Activated CD4-positive, alpha-beta T cell treated with anti-CD3 and anti-CD28 coated beads, Interleukin-2, Interleukin-6, amounts not matched to agents 100 ng/mL and 50 ng/mL, durations not matched to agents 16 hours and 8 hours (primary cell): ENCODE results near the gene ADAD1.

Experiments
- DNase-seq: peaks from one replicate; pipeline ENCODE4 v3.0.0-alpha.2; 2020

The ADAD1 gene

GRCh38 chr4:122456231-122457116, 77.7 kb downstream of the ADAD1 start, which contains the start of gene IL2:
Gene IL2 (minus strand): TSS chr4:122456725. CDS start chr4:122456440, 285 bp downstream.
- peak; percentile 39 for DNase-seq

GRCh38 chr4:122458625-122459024, 79.8 kb downstream of the ADAD1 start:
- DNase-seq, result peak; percentile 69

- DNase-seq, result no peak
These were observed 90.6 kb downstream of the ADAD1 start for GRCh38 chr4:122469457-122469856.

- DNase-seq, result no peak
These were observed 96.4 kb downstream of the ADAD1 start for GRCh38 chr4:122475233-122475632.

- no peak for DNase-seq
These were observed 97.3 kb downstream of the ADAD1 start for GRCh38 chr4:122476126-122476525.

GRCh38 chr4:122476745-122477144, 97.9 kb downstream of the ADAD1 start:
- no peak for DNase-seq
